ENCODE measurements around the gene HRNR. TPM values are rescaled to one million over a fixed set of nuclear protein-coding genes. Genes with fewer than 3 reads are reported as not detected.
"Not testable (repeated sequence)": the region's sequence is repeated elsewhere in the genome, so short reads cannot be mapped to it uniquely, and the experiment has no call there.

Gene HRNR
- total RNA-seq, 2 experiments from 2014 or later: not detected

- intact Hi-C loops (cut with micrococcal nuclease): no loop called here
- ChIA-PET CTCF (interaction anchor here (0.9 kb wide), 1 partner anchor 238 kb away, joined by 3 read pairs; no protein-coding TSS in a partner anchor), POLR2A (no interaction called here)
- Mint-ChIP-seq H3K9me3 (no peaks in the 10 kb centered on the region), H3K27me3 (peaks cover 4% of the 10 kb centered on the region), H3K4me1 (ENCODE audit: low read depth) (no peaks in the 10 kb centered on the region), H3K4me3 (no peak overlapping the region), H3K36me3 (ENCODE audit: low read depth) (no peaks in the 10 kb centered on the region), H3K27ac (no peak overlapping the region)
- no peak for ATAC-seq
- DNase-seq: no peak
- TF ChIP-seq CTCF (IDR thresholded peaks at IDR 0.05): no peak
Measured at GRCh38 chr1:152220166-152221163, 3.5 kb downstream of the HRNR start.

- POLR2A ChIA-PET: not testable (repeated sequence)
Measured at GRCh38 chr1:152219438-152219837, 4.6 kb downstream of the HRNR start.

GRCh38 chr1:152218762-152219436, 5.1 kb downstream of the HRNR start:
- no peak for TF ChIP-seq CTCF (IDR thresholded peaks at IDR 0.05)
- DNase-seq (no peak), ATAC-seq (no peak)
- Mint-ChIP-seq H3K27me3 (peaks cover 3% of the 10 kb centered on the region), H3K4me1 (ENCODE audit: low read depth) (no peaks in the 10 kb centered on the region), H3K4me3 (no peak overlapping the region), H3K27ac (no peak overlapping the region), H3K36me3 (ENCODE audit: low read depth) (no peaks in the 10 kb centered on the region), H3K9me3 (no peaks in the 10 kb centered on the region)
- ChIA-PET CTCF (no interaction called here), POLR2A (no interaction called here)
- intact Hi-C loops (cut with micrococcal nuclease): no loop called here

More at GRCh38 chr1:152219438-152219837, 4.6 kb downstream of the HRNR start:
- H3K27me3 Mint-ChIP-seq; H3K27ac Mint-ChIP-seq; intact Hi-C loops (cut with micrococcal nuclease); H3K4me3 Mint-ChIP-seq; ATAC-seq; H3K9me3 Mint-ChIP-seq; DNase-seq; H3K36me3 Mint-ChIP-seq (ENCODE audit: low read depth); H3K4me1 Mint-ChIP-seq (ENCODE audit: low read depth): not testable (repeated sequence)
- CTCF ChIA-PET: interaction anchor here (0.9 kb wide), 1 partner anchor 239 kb away, joined by 3 read pairs; no protein-coding TSS in a partner anchor

GRCh38 chr1:152215604-152216003, 8.4 kb downstream of the HRNR start:
- POLR2A ChIA-PET; H3K9me3 Mint-ChIP-seq; DNase-seq; H3K4me3 Mint-ChIP-seq; ATAC-seq; intact Hi-C loops (cut with micrococcal nuclease); H3K4me1 Mint-ChIP-seq (ENCODE audit: low read depth); H3K27ac Mint-ChIP-seq; H3K27me3 Mint-ChIP-seq; H3K36me3 Mint-ChIP-seq (ENCODE audit: low read depth); CTCF ChIA-PET: not testable (repeated sequence)

- ATAC-seq; intact Hi-C loops (cut with micrococcal nuclease); H3K27me3 Mint-ChIP-seq; H3K4me3 Mint-ChIP-seq; DNase-seq; POLR2A ChIA-PET; CTCF ChIA-PET; H3K4me1 Mint-ChIP-seq (ENCODE audit: low read depth); H3K27ac Mint-ChIP-seq; H3K9me3 Mint-ChIP-seq; H3K36me3 Mint-ChIP-seq (ENCODE audit: low read depth): not testable (repeated sequence)
Measured at GRCh38 chr1:152214911-152215310, 9.1 kb downstream of the HRNR start.

- TF ChIP-seq CTCF (IDR thresholded peaks at IDR 0.05): no peak
- no peaks in the 10 kb centered on the region for H3K9me3 Mint-ChIP-seq
- no peaks in the 10 kb centered on the region for H3K36me3 Mint-ChIP-seq (ENCODE audit: low read depth)
- no peak for ATAC-seq
- ChIA-PET POLR2A (no interaction called here), CTCF (interaction anchor here (1.1 to 2.1 kb wide), 4 partner anchors 12 to 259 kb away, joined by 4 to 7 read pairs (median 6); no protein-coding TSS in a partner anchor)
- H3K4me1 Mint-ChIP-seq (ENCODE audit: low read depth): no peaks in the 10 kb centered on the region
- no peak overlapping the region for H3K27ac Mint-ChIP-seq
- peaks cover 8% of the 10 kb centered on the region for H3K27me3 Mint-ChIP-seq
- H3K4me3 Mint-ChIP-seq: no peak overlapping the region
- DNase-seq: no peak
- intact Hi-C loops (cut with micrococcal nuclease): no loop called here
Measured at GRCh38 chr1:152198982-152199381, 25.0 kb downstream of the HRNR start.

Measured in activated CD8-positive, alpha-beta T cell treated with anti-CD3 and anti-CD28 coated beads for 36 hours (primary cell).